ENCODE measurements around the gene SLC22A5.

Gene SLC22A5

GRCh38 chr5:132428147-132428482, 58.6 kb downstream of the SLC22A5 start:
- TF ChIP-seq POLR2AphosphoS5 (IDR thresholded peaks at IDR 0.05; ENCODE audit: low read depth, low read length): no peak
- no peak for TF ChIP-seq SIN3A (IDR thresholded peaks at IDR 0.05; ENCODE audit: borderline replicate concordance, insufficient read depth, low read length)
- TF ChIP-seq REST (IDR thresholded peaks at IDR 0.05; ENCODE audit: insufficient read depth in 1 of 2, low read depth in 2 of 2, low read length in 2 of 2): no peak

GRCh38 chr5:132428484-132429462, 59.3 kb downstream of the SLC22A5 start:
- TF ChIP-seq FOXP2 (optimal IDR thresholded peaks at IDR 0.05; ENCODE audit: borderline replicate concordance, extremely low read depth, extremely low read length, insufficient read depth): no peak

- TF ChIP-seq REST (IDR thresholded peaks at IDR 0.05; ENCODE audit: insufficient read depth in 1 of 2, low read depth in 2 of 2, low read length in 2 of 2) (no peak), TAF1 (IDR thresholded peaks at IDR 0.05; ENCODE audit: borderline replicate concordance, insufficient read depth, low read length) (no peak), POLR2AphosphoS5 (IDR thresholded peaks at IDR 0.05; ENCODE audit: low read depth, low read length) (no peak), FOXP2 (optimal IDR thresholded peaks at IDR 0.05; ENCODE audit: borderline replicate concordance, extremely low read depth, extremely low read length, insufficient read depth) (no peak), SIN3A (IDR thresholded peaks at IDR 0.05; ENCODE audit: borderline replicate concordance, insufficient read depth, low read length) (no peak)
These were observed 60.2 kb downstream of the SLC22A5 start for GRCh38 chr5:132429463-132430440.

- no peak for TF ChIP-seq POLR2AphosphoS5 (IDR thresholded peaks at IDR 0.05; ENCODE audit: low read depth, low read length)
- no peak for TF ChIP-seq TAF1 (IDR thresholded peaks at IDR 0.05; ENCODE audit: borderline replicate concordance, insufficient read depth, low read length)
- no peak for TF ChIP-seq FOXP2 (optimal IDR thresholded peaks at IDR 0.05; ENCODE audit: borderline replicate concordance, extremely low read depth, extremely low read length, insufficient read depth)
- no peak for TF ChIP-seq SIN3A (IDR thresholded peaks at IDR 0.05; ENCODE audit: borderline replicate concordance, insufficient read depth, low read length)
- no peak for TF ChIP-seq REST (IDR thresholded peaks at IDR 0.05; ENCODE audit: insufficient read depth in 1 of 2, low read depth in 2 of 2, low read length in 2 of 2)
These were observed 61.2 kb downstream of the SLC22A5 start for GRCh38 chr5:132430746-132431145.

GRCh38 chr5:132431632-132432031, 62.1 kb downstream of the SLC22A5 start:
- TF ChIP-seq POLR2AphosphoS5 (IDR thresholded peaks at IDR 0.05; ENCODE audit: low read depth, low read length) (no peak), REST (IDR thresholded peaks at IDR 0.05; ENCODE audit: insufficient read depth in 1 of 2, low read depth in 2 of 2, low read length in 2 of 2) (no peak), SIN3A (IDR thresholded peaks at IDR 0.05; ENCODE audit: borderline replicate concordance, insufficient read depth, low read length) (no peak), FOXP2 (optimal IDR thresholded peaks at IDR 0.05; ENCODE audit: borderline replicate concordance, extremely low read depth, extremely low read length, insufficient read depth) (no peak), TAF1 (IDR thresholded peaks at IDR 0.05; ENCODE audit: borderline replicate concordance, insufficient read depth, low read length) (no peak)
